Epithelial cell of esophagus (primary cell): ENCODE data around the gene KLHL21.

Source experiments
- DNase-seq: peaks from one replicate; pipeline ENCODE4 v3.0.0; 2010; ENCODE audit warnings: low read depth
- H3K4me3 ChIP-seq: 2 replicates; pipeline ENCODE4 v1.5.1; 2011; ENCODE audit warnings: mild to moderate bottlenecking, low read length, control low read depth
- CTCF ChIP-seq: IDR thresholded peaks from 2 replicates; pipeline ENCODE4 v1.5.1; 2011; ENCODE audit warnings: low read depth, mild to moderate bottlenecking, low read length, control low read depth, inconsistent platforms; ENCODE audit not compliant: insufficient read depth; ENCODE audit errors: missing control alignments

KLHL21 gene

GRCh38 chr1:6580593-6581409, 21.9 kb downstream of the KLHL21 start:
- DNase-seq: no peak
- H3K4me3 ChIP-seq: peak overlapping the region; percentile 79
- TF ChIP-seq CTCF: peak; percentile 14

- no peak for TF ChIP-seq CTCF
- DNase-seq: no peak
- H3K4me3 ChIP-seq: peak overlapping the region; percentile 79
Measured at GRCh38 chr1:6580119-6580592, 22.5 kb downstream of the KLHL21 start.

GRCh38 chr1:6579374-6580118, 23.1 kb downstream of the KLHL21 start, which contains the start of gene ZBTB48:
TSS of gene ZBTB48 (plus strand) at chr1:6579994. CDS start at chr1:6580610, 616 bp downstream.
- no peak for TF ChIP-seq CTCF
- peak within 1 kb of the TSS; percentile 79 for H3K4me3 ChIP-seq

GRCh38 chr1:6578624-6579373, 23.9 kb downstream of the KLHL21 start:
- no peak overlapping the region for H3K4me3 ChIP-seq
- DNase-seq: no peak
- no peak for TF ChIP-seq CTCF

More at GRCh38 chr1:6579374-6580118, 23.1 kb downstream of the KLHL21 start, which contains the start of gene ZBTB48:
- peak; percentile 98 for DNase-seq

GRCh38 chr1:6577831-6578525, 24.7 kb downstream of the KLHL21 start:
- TF ChIP-seq CTCF: no peak
- no peak for DNase-seq
- no peak overlapping the region for H3K4me3 ChIP-seq

- TF ChIP-seq CTCF: no peak
- DNase-seq: no peak
- H3K4me3 ChIP-seq: no peak overlapping the region
Measured at GRCh38 chr1:6574818-6575217, 27.9 kb downstream of the KLHL21 start.
